HL-60 (cell line): ENCODE data around the gene EP400.

ENCODE experiments used
- CTCF ChIP-seq: IDR thresholded peaks from one replicate; pipeline ENCODE4 v1.5.1; 2011; ENCODE audit warnings: low read length, control low read depth, inconsistent platforms; ENCODE audit not compliant: insufficient read depth
- TF ChIP-seq, protein P1 (sequence below): IDR thresholded peaks from 2 replicates; pipeline ENCODE4 v1.6.1; 2012; ENCODE audit warnings: low read depth; ENCODE audit not compliant: insufficient replicate concordance

DNA sequence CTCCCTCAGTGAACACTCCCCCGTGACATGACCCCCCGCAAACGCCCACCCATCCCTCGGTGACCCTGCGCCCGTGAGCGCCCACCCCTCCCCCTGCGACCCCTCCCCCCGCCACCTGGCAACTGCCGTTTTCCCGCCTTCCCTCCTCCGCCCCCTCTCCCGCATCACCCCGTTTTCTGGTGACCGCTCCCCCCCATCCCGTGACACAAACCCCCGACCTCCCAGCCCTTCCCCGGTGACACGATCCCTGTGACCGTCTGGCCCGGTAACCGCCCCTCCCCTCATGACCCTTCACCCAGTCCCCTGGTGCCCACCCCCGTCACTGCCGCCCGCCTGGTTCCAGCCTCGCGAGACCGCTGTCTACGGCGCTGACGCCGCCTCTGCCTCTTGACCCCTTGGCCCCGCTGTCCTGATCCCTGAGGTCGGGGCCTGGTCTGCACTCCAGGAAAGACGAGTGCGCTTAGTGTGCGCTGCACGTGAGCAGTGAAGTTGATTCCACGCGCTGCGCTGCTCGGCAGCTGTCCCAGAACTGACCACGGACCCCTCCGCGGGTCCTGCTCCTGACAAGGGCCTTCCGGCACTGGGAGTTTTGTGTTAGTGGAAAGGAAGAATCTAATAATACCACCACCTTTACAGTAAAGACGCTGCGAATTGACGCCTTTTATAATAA is 135.0 kb downstream of the EP400 start:
- no peak for TF ChIP-seq CTCF
- TF ChIP-seq, protein P1, sequence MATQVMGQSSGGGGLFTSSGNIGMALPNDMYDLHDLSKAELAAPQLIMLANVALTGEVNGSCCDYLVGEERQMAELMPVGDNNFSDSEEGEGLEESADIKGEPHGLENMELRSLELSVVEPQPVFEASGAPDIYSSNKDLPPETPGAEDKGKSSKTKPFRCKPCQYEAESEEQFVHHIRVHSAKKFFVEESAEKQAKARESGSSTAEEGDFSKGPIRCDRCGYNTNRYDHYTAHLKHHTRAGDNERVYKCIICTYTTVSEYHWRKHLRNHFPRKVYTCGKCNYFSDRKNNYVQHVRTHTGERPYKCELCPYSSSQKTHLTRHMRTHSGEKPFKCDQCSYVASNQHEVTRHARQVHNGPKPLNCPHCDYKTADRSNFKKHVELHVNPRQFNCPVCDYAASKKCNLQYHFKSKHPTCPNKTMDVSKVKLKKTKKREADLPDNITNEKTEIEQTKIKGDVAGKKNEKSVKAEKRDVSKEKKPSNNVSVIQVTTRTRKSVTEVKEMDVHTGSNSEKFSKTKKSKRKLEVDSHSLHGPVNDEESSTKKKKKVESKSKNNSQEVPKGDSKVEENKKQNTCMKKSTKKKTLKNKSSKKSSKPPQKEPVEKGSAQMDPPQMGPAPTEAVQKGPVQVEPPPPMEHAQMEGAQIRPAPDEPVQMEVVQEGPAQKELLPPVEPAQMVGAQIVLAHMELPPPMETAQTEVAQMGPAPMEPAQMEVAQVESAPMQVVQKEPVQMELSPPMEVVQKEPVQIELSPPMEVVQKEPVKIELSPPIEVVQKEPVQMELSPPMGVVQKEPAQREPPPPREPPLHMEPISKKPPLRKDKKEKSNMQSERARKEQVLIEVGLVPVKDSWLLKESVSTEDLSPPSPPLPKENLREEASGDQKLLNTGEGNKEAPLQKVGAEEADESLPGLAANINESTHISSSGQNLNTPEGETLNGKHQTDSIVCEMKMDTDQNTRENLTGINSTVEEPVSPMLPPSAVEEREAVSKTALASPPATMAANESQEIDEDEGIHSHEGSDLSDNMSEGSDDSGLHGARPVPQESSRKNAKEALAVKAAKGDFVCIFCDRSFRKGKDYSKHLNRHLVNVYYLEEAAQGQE: no peak
